CD14-positive monocyte (primary cell): ENCODE results near the gene CHD3. TPM values are rescaled to one million over a fixed set of nuclear protein-coding genes. Genes with fewer than 3 reads are reported as not detected.

Source experiments
- DNase-seq, 3 donors: peaks; one replicate each; pipeline ENCODE4 v3.0.0-alpha.2; 2011 to 2022
- H2AFZ ChIP-seq: 2 replicates; pipeline ENCODE4 v1.6.0; 2012; ENCODE audit warnings: mild to moderate bottlenecking, low read depth, low read length, inconsistent platforms; ENCODE audit not compliant: insufficient read depth, poor library complexity, severe bottlenecking
- H3K27ac ChIP-seq, 2 donors: 1 replicate in 1 of 2; 2 replicates in 1 of 2; pipeline ENCODE4 v1.5.1; 2012 to 2013; ENCODE audit warnings: low read length in 2 of 2, control low read depth in 1 of 2, inconsistent platforms in 1 of 2, low read depth in 1 of 2, mild to moderate bottlenecking in 1 of 2
- H3K27me3 ChIP-seq, 2 donors: one replicate each; pipeline versions ENCODE4 v1.6.0 to v1.6.1; 2011 to 2013; ENCODE audit warnings: low read length in 2 of 2; ENCODE audit not compliant: control insufficient read depth in 2 of 2, insufficient read depth in 2 of 2
- H3K36me3 ChIP-seq, 2 donors: replicated peaks in 1 of 2; 1 replicate in 1 of 2; 2 replicates in 1 of 2; pipeline versions ENCODE4 v1.5.1 to v1.6.1; 2012 to 2013; ENCODE audit warnings: low read length in 2 of 2, control low read depth in 1 of 2, inconsistent platforms in 1 of 2, mild to moderate bottlenecking in 1 of 2; ENCODE audit not compliant: insufficient read depth in 2 of 2, control insufficient read depth in 1 of 2
- H3K4me1 ChIP-seq, 2 donors: 1 replicate in 1 of 2; 2 replicates in 1 of 2; pipeline versions ENCODE4 v1.5.1 to v1.6.1; 2012 to 2013; ENCODE audit warnings: low read length in 2 of 2, control low read depth in 1 of 2, inconsistent platforms in 1 of 2, mild to moderate bottlenecking in 1 of 2, moderate library complexity in 1 of 2; ENCODE audit not compliant: insufficient read depth in 2 of 2, control insufficient read depth in 1 of 2
- H3K4me2 ChIP-seq: replicated peaks from 2 replicates; pipeline ENCODE3; 2012; ENCODE audit warnings: low read length, moderate library complexity, mild to moderate bottlenecking; ENCODE audit not compliant: poor library complexity, severe bottlenecking; ENCODE audit errors: extremely low read depth
- H3K4me3 ChIP-seq, 3 experiments: fragments of 200-600 bp in 1 of 3; sonication (generic) in 1 of 3; replicated peaks in 1 of 3; 1 replicate in 2 of 3; 2 replicates in 1 of 3; pipeline ENCODE4 v1.5.1; 2011 to 2013; ENCODE audit warnings: low read length in 3 of 3, mild to moderate bottlenecking in 3 of 3, control low read depth in 2 of 3, low read depth in 2 of 3, inconsistent platforms in 1 of 3, moderate library complexity in 1 of 3
- H3K79me2 ChIP-seq: 2 replicates; pipeline ENCODE4 v1.6.0; 2012; ENCODE audit warnings: mild to moderate bottlenecking, control low read depth, inconsistent platforms, low read length, moderate library complexity; ENCODE audit not compliant: insufficient read depth
- H3K9ac ChIP-seq: 2 replicates; pipeline ENCODE4 v1.6.0; 2017; ENCODE audit warnings: low read length, mild to moderate bottlenecking; ENCODE audit not compliant: insufficient read depth, poor library complexity, severe bottlenecking
- H3K9me3 ChIP-seq, 2 donors: replicated peaks in 1 of 2; 1 replicate in 1 of 2; 2 replicates in 1 of 2; pipeline versions ENCODE4 v1.5.1 to v1.6.1; 2012 to 2013; ENCODE audit warnings: low read length in 2 of 2, control low read depth in 1 of 2; ENCODE audit not compliant: control insufficient read depth in 1 of 2, insufficient read depth in 1 of 2
- H4K20me1 ChIP-seq: 2 replicates; pipeline ENCODE4 v1.6.0; 2012; ENCODE audit warnings: mild to moderate bottlenecking, low read length, control low read depth, moderate library complexity; ENCODE audit not compliant: insufficient read depth
- H3K27ac Mint-ChIP-seq, 7 donors: one replicate each; pipeline ENCODE4 v1.8.0; 2020; ENCODE audit warnings: mild to moderate bottlenecking in 7 of 7, mixed read lengths in 7 of 7, moderate library complexity in 6 of 7, inconsistent platforms in 2 of 7
- H3K27me3 Mint-ChIP-seq, 3 donors: one replicate each; pipeline ENCODE4 v1.8.0; 2021 to 2022; ENCODE audit warnings: low read depth in 3 of 3, mild to moderate bottlenecking in 3 of 3, mixed read lengths in 3 of 3, moderate library complexity in 3 of 3, inconsistent platforms in 1 of 3
- H3K36me3 Mint-ChIP-seq, 2 donors: one replicate each; pipeline ENCODE4 v1.8.0; 2020; ENCODE audit warnings: mixed read lengths in 2 of 2, inconsistent platforms in 1 of 2, mild to moderate bottlenecking in 1 of 2
- H3K4me1 Mint-ChIP-seq: one replicate; pipeline ENCODE4 v1.8.0; 2020; ENCODE audit warnings: mild to moderate bottlenecking, mixed read lengths
- H3K4me3 Mint-ChIP-seq, 2 donors: one replicate each; pipeline ENCODE4 v1.8.0; 2020; ENCODE audit warnings: mild to moderate bottlenecking in 2 of 2, mixed read lengths in 2 of 2, moderate library complexity in 1 of 2
- H3K9me3 Mint-ChIP-seq, 7 donors: one replicate each; pipeline ENCODE4 v1.8.0; 2020 to 2022; ENCODE audit warnings: mixed read lengths in 7 of 7, mild to moderate bottlenecking in 6 of 7, moderate library complexity in 6 of 7, inconsistent platforms in 2 of 7
- WGBS: methylation state at CpG from one replicate; pipeline ENCODE4 v1.1.5; 2013; ENCODE audit warnings: missing lambda C conversion rate; ENCODE audit not compliant: insufficient coverage; 5-methylcytosine and 5-hydroxymethylcytosine counted together
- intact Hi-C, 2 donors: fragments of 100-400 bp; cut with micrococcal nuclease; formaldehyde crosslinking; loops; one replicate each; pipeline versions ENCODE4 v1.15.0 to v1.15.1; 2023
- polyA plus RNA-seq, 3 donors: library from polyadenylated mRNA; depleted of rRNA in 1 of 3; unstranded in 2 of 3; stranded (reverse) in 1 of 3; fragments of 300-500 nt in 2 of 3; fragments of >200 nt in 1 of 3; fragmentation: Illumina TruSeq in 2 of 3; gene quantifications; 1 replicate in 2 of 3; 2 replicates in 1 of 3; pipeline ENCODE4 v1.2.3, GENCODE V29; 2012 to 2021
- TF ChIP-seq, protein P1 (sequence below): fragments of 200-600 bp; IDR thresholded peaks from one replicate; pipeline ENCODE4 v1.8.0; 2022; ENCODE audit warnings: antibody characterized with exemption, mild to moderate bottlenecking

CHD3 gene
- polyA plus RNA-seq, 3 donors = 0.55 to 67.9 (median 0.91) TPM

GRCh38 chr17:7893187-7893880 is 4.7 kb downstream of the CHD3 start:
- Histone ChIP-seq H3K9me3 (no peaks in the 10 kb centered on the region), H3K4me1 (peaks cover 31 to 34% of the 10 kb centered on the region in 2 donors), H3K27ac (no peak overlapping the region), H3K36me3 (peaks cover 46 to 80% of the 10 kb centered on the region in 2 donors), H3K9ac (no peak overlapping the region), H3K27me3 (no peaks in the 10 kb centered on the region), H3K79me2 (peaks cover 49% of the 10 kb centered on the region), H3K4me2 (no peak overlapping the region), H4K20me1 (peaks cover 12% of the 10 kb centered on the region), H3K4me3 (no peak overlapping the region), H2AFZ (no peak overlapping the region)
- no peak overlapping the region for H3K4me3 Mint-ChIP-seq
- H3K4me1 Mint-ChIP-seq = peaks cover 15% of the 10 kb centered on the region
- 100% methylated on average over 4 of the region's 15 CpGs for WGBS
- peaks cover 0 to 1% (median 1%) of the 10 kb centered on the region in 3 donors for H3K27me3 Mint-ChIP-seq
- peak overlapping the region in 3 of 7 donors; percentile 53 to 56 (median 54) for H3K27ac Mint-ChIP-seq
- TF ChIP-seq, protein P1, sequence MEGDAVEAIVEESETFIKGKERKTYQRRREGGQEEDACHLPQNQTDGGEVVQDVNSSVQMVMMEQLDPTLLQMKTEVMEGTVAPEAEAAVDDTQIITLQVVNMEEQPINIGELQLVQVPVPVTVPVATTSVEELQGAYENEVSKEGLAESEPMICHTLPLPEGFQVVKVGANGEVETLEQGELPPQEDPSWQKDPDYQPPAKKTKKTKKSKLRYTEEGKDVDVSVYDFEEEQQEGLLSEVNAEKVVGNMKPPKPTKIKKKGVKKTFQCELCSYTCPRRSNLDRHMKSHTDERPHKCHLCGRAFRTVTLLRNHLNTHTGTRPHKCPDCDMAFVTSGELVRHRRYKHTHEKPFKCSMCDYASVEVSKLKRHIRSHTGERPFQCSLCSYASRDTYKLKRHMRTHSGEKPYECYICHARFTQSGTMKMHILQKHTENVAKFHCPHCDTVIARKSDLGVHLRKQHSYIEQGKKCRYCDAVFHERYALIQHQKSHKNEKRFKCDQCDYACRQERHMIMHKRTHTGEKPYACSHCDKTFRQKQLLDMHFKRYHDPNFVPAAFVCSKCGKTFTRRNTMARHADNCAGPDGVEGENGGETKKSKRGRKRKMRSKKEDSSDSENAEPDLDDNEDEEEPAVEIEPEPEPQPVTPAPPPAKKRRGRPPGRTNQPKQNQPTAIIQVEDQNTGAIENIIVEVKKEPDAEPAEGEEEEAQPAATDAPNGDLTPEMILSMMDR = no peak
- intact Hi-C loops = no loop called here
- no peaks in the 10 kb centered on the region for H3K9me3 Mint-ChIP-seq
- DNase-seq = no peak
- peaks cover 67 to 80% of the 10 kb centered on the region in 2 donors for H3K36me3 Mint-ChIP-seq

GRCh38 chr17:7894226-7894625 is 5.6 kb downstream of the CHD3 start:
- no peaks in the 10 kb centered on the region for H3K27me3 ChIP-seq
- H3K4me2 ChIP-seq = no peak overlapping the region
- H3K27ac Mint-ChIP-seq = peak overlapping the region in 3 of 7 donors; percentile 15 to 56 (median 53)
- no peak overlapping the region for H3K4me3 Mint-ChIP-seq
- H4K20me1 ChIP-seq = peaks cover 4% of the 10 kb centered on the region
- no peaks in the 10 kb centered on the region for H3K9me3 Mint-ChIP-seq
- no peak overlapping the region for H3K9ac ChIP-seq
- peaks cover 0 to 1% (median 1%) of the 10 kb centered on the region in 3 donors for H3K27me3 Mint-ChIP-seq
- intact Hi-C loops = no loop called here
- H3K4me1 Mint-ChIP-seq = peaks cover 15% of the 10 kb centered on the region
- peaks cover 76 to 89% of the 10 kb centered on the region in 2 donors for H3K36me3 Mint-ChIP-seq
- whole genome bisulfite sequencing = 97% methylated on average over 5 of the region's 9 CpGs
- H3K79me2 ChIP-seq = peaks cover 40% of the 10 kb centered on the region
- H3K4me1 ChIP-seq = peaks cover 22 to 25% of the 10 kb centered on the region in 2 donors
- no peak overlapping the region for H3K27ac ChIP-seq
- H3K36me3 ChIP-seq = peaks cover 55 to 89% of the 10 kb centered on the region in 2 donors
- H3K4me3 ChIP-seq = no peak overlapping the region
- no peak overlapping the region for H2AFZ ChIP-seq
- TF ChIP-seq, protein P1 = no peak
- H3K9me3 ChIP-seq = no peaks in the 10 kb centered on the region
- no peak for DNase-seq
